DLD1 (cell line): ENCODE measurements around the gene C10orf67.

Experiments
- in situ Hi-C: cut with HindIII; loops from 2 replicates; pipeline ENCODE4 v1.10.0; 2017; ENCODE audit warnings: low sequenced_read_pairs

C10orf67 gene

GRCh38 chr10:23200586-23200985 lies 144.0 kb downstream of the C10orf67 start:
- in situ Hi-C loops: no loop called here

GRCh38 chr10:23199768-23200511 lies 144.7 kb downstream of the C10orf67 start:
- in situ Hi-C loops: no loop called here

GRCh38 chr10:23198940-23199767 lies 145.4 kb downstream of the C10orf67 start:
- in situ Hi-C loops: no loop called here

- in situ Hi-C loops: no loop called here
These were observed 146.0 kb downstream of the C10orf67 start for GRCh38 chr10:23198610-23198939.

- in situ Hi-C loops: no loop called here
These were observed 147.2 kb downstream of the C10orf67 start for GRCh38 chr10:23197416-23197861.

GRCh38 chr10:23196915-23197314 lies 147.7 kb downstream of the C10orf67 start:
- in situ Hi-C loops: no loop called here

GRCh38 chr10:23195846-23196600 lies 148.6 kb downstream of the C10orf67 start:
- in situ Hi-C loops: no loop called here

GRCh38 chr10:23194966-23195845 lies 149.4 kb downstream of the C10orf67 start:
- in situ Hi-C loops: no loop called here

- in situ Hi-C loops: no loop called here
These were observed 150.1 kb downstream of the C10orf67 start for GRCh38 chr10:23194471-23194965.

GRCh38 chr10:23193435-23194074 lies 151.0 kb downstream of the C10orf67 start:
- in situ Hi-C loops: no loop called here

GRCh38 chr10:23192712-23193434 lies 151.7 kb downstream of the C10orf67 start:
- in situ Hi-C loops: no loop called here

- in situ Hi-C loops: no loop called here
These were observed 152.6 kb downstream of the C10orf67 start, which contains the start of gene PTF1A for GRCh38 chr10:23191764-23192711. PTF1A (plus strand) TSS chr10:23192312; CDS start chr10:23192531, 219 bp downstream.

GRCh38 chr10:23190872-23191763 lies 153.5 kb downstream of the C10orf67 start:
- in situ Hi-C loops: no loop called here

- in situ Hi-C loops: no loop called here
These were observed 155.6 kb downstream of the C10orf67 start for GRCh38 chr10:23189024-23189423.

- in situ Hi-C loops: no loop called here
These were observed 157.4 kb downstream of the C10orf67 start for GRCh38 chr10:23187155-23187554.

GRCh38 chr10:23186697-23187096 lies 157.9 kb downstream of the C10orf67 start:
- in situ Hi-C loops: no loop called here

GRCh38 chr10:23186178-23186577 lies 158.4 kb downstream of the C10orf67 start:
- in situ Hi-C loops: no loop called here
